OCI-LY1 (cell line): ENCODE data around the gene ARHGAP24.

Experiments used
- H2AFZ ChIP-seq: fragments of 200-600 bp; sonication (generic), shearing (Covaris generic); 2 replicates; pipeline ENCODE4 v1.6.0; 2014; ENCODE audit warnings: antibody characterized with exemption, mild to moderate bottlenecking, low read length
- H3F3A ChIP-seq: fragments of 200-600 bp; sonication (generic), shearing (Covaris generic); 2 replicates; pipeline ENCODE4 v1.6.0; 2014; ENCODE audit warnings: mild to moderate bottlenecking, antibody characterized with exemption, low read length, moderate library complexity; ENCODE audit not compliant: insufficient read depth
- H3K27ac ChIP-seq: fragments of 200-600 bp; sonication (generic); 2 replicates; pipeline ENCODE4 v1.5.1; 2014; ENCODE audit warnings: low read length, mixed run types, mild to moderate bottlenecking, low read depth; ENCODE audit not compliant: poor library complexity, severe bottlenecking
- H3K27me3 ChIP-seq: fragments of 200-600 bp; sonication (generic); 2 replicates; pipeline ENCODE4 v1.6.0; 2014; ENCODE audit warnings: antibody characterized with exemption, mild to moderate bottlenecking, low read length, moderate library complexity; ENCODE audit not compliant: insufficient read depth
- H3K36me3 ChIP-seq: fragments of 200-600 bp; sonication (generic); 2 replicates; pipeline ENCODE4 v1.6.1; 2014; ENCODE audit warnings: mild to moderate bottlenecking, antibody characterized with exemption, low read length, moderate library complexity, mixed read lengths; ENCODE audit not compliant: insufficient read depth
- H3K4me1 ChIP-seq: fragments of 200-600 bp; sonication (generic); 2 replicates; pipeline ENCODE4 v1.5.1; 2014; ENCODE audit warnings: mild to moderate bottlenecking, low read length, moderate library complexity; ENCODE audit not compliant: insufficient read depth, severe bottlenecking
- H3K4me2 ChIP-seq: fragments of 200-600 bp; sonication (generic), shearing (Covaris generic); 2 replicates; pipeline ENCODE4 v1.6.1; 2014; ENCODE audit warnings: low read length
- H3K4me3 ChIP-seq: fragments of 200-600 bp; sonication (generic); 2 replicates; pipeline ENCODE4 v1.5.1; 2014; ENCODE audit warnings: low read length, low read depth, mild to moderate bottlenecking, mixed read lengths; ENCODE audit not compliant: poor library complexity, severe bottlenecking
- H3K79me2 ChIP-seq: fragments of 200-600 bp; shearing (Covaris generic); 2 replicates; pipeline ENCODE4 v1.6.1; 2016; ENCODE audit warnings: mixed run types, low read length, mixed read lengths; ENCODE audit not compliant: insufficient read depth
- H3K9ac ChIP-seq: fragments of 200-600 bp; sonication (generic), shearing (Covaris generic); 2 replicates; pipeline ENCODE4 v1.6.1; 2014; ENCODE audit warnings: mild to moderate bottlenecking, low read length, mixed read lengths
- H3K9me2 ChIP-seq: fragments of 200-600 bp; sonication (generic), shearing (Covaris generic); 2 replicates; pipeline ENCODE4 v1.6.1; 2014; ENCODE audit warnings: low read depth, mild to moderate bottlenecking, low read length, mixed read lengths
- H3K9me3 ChIP-seq: fragments of 200-600 bp; shearing (Covaris generic); 2 replicates; pipeline ENCODE4 v1.6.1; 2014; ENCODE audit warnings: low read length, mixed read lengths
- H4K20me1 ChIP-seq: fragments of 200-600 bp; sonication (generic), shearing (Covaris generic); 2 replicates; pipeline ENCODE4 v1.6.0; 2016; ENCODE audit warnings: mild to moderate bottlenecking, low read length; ENCODE audit not compliant: insufficient read depth
- CTCF ChIP-seq: fragments of 200-600 bp; sonication (generic), shearing (Covaris generic); IDR thresholded peaks from 2 replicates; pipeline ENCODE4 v1.5.1; 2017; ENCODE audit warnings: mild to moderate bottlenecking, antibody characterized with exemption, low read length, moderate library complexity, mixed read lengths
- EZH2 ChIP-seq: fragments of 200-600 bp; sonication (generic), shearing (Covaris generic); IDR thresholded peaks from 2 replicates; pipeline ENCODE4 v1.8.0; 2017; ENCODE audit warnings: borderline replicate concordance, mixed run types, mild to moderate bottlenecking, antibody characterized with exemption, low read length, moderate library complexity, mixed read lengths

ARHGAP24 gene

GRCh38 chr4:85805891-85806290 lies 330.9 kb downstream of the ARHGAP24 start:
- H3K27me3 ChIP-seq, result no peaks in the 10 kb centered on the region
- H3K9me2 ChIP-seq, result no peaks in the 10 kb centered on the region
- H3K4me2 ChIP-seq, result no peak overlapping the region
- H3K27ac ChIP-seq, result no peak overlapping the region
- H3K36me3 ChIP-seq, result peaks cover 40% of the 10 kb centered on the region; the same call in 1 of the 2 replicates
- no peak overlapping the region for H2AFZ ChIP-seq
- TF ChIP-seq CTCF (no peak), EZH2 (no peak)
- no peak overlapping the region for H3K4me3 ChIP-seq
- no peak overlapping the region for H3K9ac ChIP-seq
- no peaks in the 10 kb centered on the region for H3K9me3 ChIP-seq
- no peaks in the 10 kb centered on the region for H3F3A ChIP-seq
- H3K4me1 ChIP-seq, result no peaks in the 10 kb centered on the region
- H3K79me2 ChIP-seq, result peaks cover 22% of the 10 kb centered on the region
- H4K20me1 ChIP-seq, result no peaks in the 10 kb centered on the region

GRCh38 chr4:85806334-85806733 lies 331.4 kb downstream of the ARHGAP24 start:
- Histone ChIP-seq H2AFZ (no peak overlapping the region), H3K27me3 (no peaks in the 10 kb centered on the region), H3K79me2 (peaks cover 22% of the 10 kb centered on the region), H3K4me1 (no peaks in the 10 kb centered on the region), H3F3A (no peaks in the 10 kb centered on the region), H3K4me2 (no peak overlapping the region), H3K9ac (no peak overlapping the region), H3K9me2 (no peaks in the 10 kb centered on the region), H3K27ac (no peak overlapping the region), H3K4me3 (no peak overlapping the region), H3K36me3 (peaks cover 40% of the 10 kb centered on the region; the same call in 1 of the 2 replicates), H3K9me3 (no peaks in the 10 kb centered on the region), H4K20me1 (no peaks in the 10 kb centered on the region)
- TF ChIP-seq EZH2, result no peak
- no peak for TF ChIP-seq CTCF

DNA sequence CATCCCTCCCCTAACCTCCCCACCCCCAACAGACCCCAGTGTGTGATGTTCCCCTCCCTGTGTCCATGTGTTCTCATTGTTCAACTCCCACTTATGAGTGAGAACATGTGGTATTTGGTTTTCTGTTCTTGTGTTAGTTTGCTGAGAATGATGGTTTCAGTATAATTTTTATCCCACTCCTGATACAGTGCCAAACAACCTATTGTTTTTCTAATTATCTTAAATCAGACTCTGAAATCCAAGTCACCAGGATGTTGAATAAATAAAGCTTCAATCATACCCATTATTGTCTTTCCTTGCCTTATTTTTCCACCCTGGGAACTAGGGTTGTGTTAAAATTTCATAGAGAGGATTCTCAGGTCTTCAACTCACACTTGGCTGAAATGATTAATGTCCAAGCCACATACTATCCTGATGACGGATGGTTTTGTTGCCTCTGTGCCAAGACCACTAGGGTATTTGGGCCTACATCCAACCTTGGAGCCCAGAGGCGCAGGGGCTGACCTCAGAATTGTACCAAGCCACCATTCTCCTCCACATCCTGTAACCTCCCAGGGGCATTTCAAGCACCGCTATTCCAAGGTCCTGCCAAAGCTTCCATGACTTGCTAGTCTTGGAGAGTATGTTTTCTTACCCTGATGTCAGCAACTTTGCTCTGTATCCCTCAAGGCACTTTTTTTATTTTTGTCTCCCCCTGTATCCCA lies 332.4 kb downstream of the ARHGAP24 start:
- Histone ChIP-seq H3K27ac (no peak overlapping the region), H2AFZ (no peak overlapping the region), H3K4me1 (no peaks in the 10 kb centered on the region), H3K9ac (no peak overlapping the region), H3K4me3 (no peak overlapping the region), H3K79me2 (peaks cover 17% of the 10 kb centered on the region), H3K4me2 (no peak overlapping the region), H3K36me3 (peaks cover 38% of the 10 kb centered on the region; the same call in 1 of the 2 replicates), H3F3A (no peaks in the 10 kb centered on the region), H3K9me3 (no peaks in the 10 kb centered on the region), H3K9me2 (no peaks in the 10 kb centered on the region), H4K20me1 (no peaks in the 10 kb centered on the region), H3K27me3 (no peaks in the 10 kb centered on the region)
- TF ChIP-seq CTCF (no peak), EZH2 (no peak)
